Activated T-helper 9 cell treated with anti-CD3 and anti-CD28 coated beads, Interleukin-2, amount 50 U/mL, for 16 hours (primary cell): ENCODE measurements around the gene TSTD2.

Source experiments
- DNase-seq: peaks from one replicate; pipeline ENCODE4 v3.0.0-alpha.2; 2020; ENCODE audit warnings: low read depth

TSTD2 gene

DNA sequence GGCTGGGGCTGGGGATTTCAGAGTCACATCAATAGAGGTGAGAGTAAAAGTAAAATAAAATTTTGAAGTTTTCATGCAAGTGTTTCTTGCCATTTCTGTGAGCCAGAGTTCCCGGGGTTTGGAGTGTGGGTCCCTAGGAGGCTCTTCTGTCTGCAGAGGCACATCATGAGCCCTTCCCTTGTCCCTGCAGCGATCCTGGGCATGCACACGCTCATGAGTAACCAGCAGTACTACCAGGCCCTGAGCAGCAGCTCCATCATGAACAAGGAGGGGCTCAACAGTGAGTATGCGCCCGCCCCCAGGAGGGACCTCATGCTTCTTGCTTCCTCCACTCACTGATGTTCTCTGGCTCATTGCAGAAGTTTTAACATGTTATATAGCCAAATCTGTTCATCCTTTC is 70.6 kb downstream of the TSTD2 start:
- no peak for DNase-seq

DNA sequence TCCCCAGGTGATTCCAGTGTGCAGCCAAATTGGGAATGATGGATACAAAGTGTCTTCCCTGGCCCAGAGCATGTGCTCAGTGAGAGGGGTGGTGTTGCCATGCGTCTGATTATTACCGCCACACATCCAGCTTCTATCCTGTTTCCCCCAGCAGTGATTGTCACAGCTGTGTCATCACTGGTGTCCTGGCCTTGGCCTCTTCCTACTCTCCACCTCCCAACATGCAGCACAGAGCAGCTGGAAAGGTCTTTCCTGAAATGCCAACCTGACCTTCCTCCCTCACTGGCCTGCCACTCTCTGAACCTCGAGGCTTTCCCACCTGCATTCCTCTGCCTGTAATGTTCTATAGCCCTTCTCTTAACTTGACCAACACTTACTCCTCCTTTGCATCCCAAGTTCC is 71.7 kb downstream of the TSTD2 start:
- no peak for DNase-seq

DNA sequence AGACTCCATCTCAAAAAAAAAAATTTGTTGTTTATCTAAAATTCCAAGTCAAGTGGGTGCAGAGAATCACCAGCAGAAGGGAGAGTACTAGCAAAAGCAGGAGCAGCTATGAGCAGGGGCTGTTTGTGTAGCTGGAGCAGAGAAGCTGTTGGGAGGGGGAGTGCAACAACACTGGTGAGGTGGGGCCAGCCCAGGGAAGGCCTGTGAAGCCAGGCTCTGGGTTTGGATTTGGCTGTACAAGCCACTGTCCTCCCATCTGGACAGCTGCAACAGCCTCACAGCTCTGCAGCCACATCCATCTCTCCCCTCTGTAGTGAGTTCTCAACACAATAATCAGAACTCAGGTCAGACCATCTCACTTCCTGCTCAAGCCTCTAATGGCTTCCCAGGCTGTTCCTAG is 72.3 kb downstream of the TSTD2 start:
- DNase-seq, result no peak

DNA sequence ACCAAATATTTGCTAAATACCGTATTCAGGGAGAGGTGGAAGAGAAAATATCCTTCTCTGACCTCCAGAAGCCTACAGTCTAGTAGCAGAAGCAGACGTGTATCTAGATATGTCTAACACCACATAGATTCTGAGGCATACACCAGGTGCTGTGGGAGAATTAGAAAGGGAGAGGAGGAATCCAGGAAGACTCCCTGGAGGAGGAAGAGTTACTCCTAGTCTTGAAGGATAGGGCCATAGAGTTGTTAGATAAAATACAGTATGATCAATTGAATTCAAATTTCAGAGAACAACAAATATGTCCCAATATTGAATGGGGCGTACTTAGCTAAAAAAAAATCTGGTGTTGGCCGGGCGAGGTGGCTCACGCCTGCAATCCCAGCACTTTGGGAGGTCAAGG is 73.0 kb downstream of the TSTD2 start:
- no peak for DNase-seq

DNA sequence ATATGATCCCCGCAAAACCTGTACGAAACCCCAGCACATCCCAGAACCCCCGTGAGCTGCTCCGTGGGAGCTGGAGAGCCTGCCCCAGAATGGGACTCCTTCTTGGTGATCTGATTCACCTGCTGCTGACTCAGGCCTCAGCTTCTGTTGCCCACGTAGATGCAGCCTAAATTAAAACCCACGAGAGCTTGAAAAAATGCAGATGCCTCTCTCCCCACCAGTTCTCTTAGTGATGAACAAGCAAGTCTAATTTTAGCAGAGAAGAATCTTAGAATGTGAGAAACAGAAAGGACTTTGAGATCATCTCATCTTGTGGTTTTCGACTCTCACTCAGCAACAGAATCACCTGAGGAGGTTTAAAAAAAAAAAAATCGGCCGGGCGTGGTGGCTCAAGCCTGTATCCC is 74.1 kb downstream of the TSTD2 start:
- no peak for DNase-seq

- DNase-seq, result no peak
Measured at GRCh38 chr9:97558701-97559101, 74.5 kb downstream of the TSTD2 start.

GRCh38 chr9:97557606-97558095 is 75.5 kb downstream of the TSTD2 start:
- no peak for DNase-seq

DNA sequence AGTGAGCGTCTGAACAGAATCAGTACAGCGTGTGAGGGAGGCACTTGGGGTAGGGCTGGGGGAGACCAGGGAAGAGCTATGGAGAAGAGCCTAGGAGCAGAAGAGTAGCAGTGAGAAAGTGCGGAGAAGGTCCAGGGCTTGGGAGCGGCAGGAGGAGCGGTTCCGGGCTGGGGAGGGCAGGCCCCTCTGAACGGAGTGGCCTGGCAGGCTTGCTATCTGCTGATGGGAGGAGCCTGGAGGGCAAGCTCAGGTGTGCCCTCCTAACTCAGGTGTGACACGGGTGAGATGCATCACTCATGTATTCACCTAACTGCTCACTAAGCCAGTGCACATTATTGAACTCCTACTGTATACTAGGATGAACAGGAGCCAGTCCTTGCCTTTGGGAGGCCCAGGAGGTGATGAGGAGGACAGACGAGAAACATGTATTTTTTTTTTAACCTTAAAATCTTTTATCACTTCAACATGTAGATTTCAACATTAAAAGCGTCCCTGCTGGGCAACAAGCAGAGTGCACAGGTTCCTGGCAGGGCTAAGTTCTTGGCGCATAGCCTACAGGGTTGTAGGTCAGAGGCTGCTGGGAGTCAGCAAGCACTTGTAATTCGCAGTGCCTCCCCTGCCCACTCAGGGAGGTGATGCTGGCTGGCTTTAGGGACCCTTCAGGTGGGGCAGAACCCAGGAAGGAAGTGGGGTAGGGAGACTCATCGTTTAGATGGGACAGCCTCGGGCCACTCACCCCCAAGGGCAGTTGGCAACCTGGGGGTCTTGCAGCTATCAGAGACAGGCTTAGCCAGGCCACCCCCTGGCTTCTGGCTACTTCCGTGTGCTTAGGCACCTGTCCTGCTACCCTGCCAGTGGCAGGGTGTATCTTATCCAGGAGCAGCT is 76.2 kb downstream of the TSTD2 start:
- no peak for DNase-seq

DNA sequence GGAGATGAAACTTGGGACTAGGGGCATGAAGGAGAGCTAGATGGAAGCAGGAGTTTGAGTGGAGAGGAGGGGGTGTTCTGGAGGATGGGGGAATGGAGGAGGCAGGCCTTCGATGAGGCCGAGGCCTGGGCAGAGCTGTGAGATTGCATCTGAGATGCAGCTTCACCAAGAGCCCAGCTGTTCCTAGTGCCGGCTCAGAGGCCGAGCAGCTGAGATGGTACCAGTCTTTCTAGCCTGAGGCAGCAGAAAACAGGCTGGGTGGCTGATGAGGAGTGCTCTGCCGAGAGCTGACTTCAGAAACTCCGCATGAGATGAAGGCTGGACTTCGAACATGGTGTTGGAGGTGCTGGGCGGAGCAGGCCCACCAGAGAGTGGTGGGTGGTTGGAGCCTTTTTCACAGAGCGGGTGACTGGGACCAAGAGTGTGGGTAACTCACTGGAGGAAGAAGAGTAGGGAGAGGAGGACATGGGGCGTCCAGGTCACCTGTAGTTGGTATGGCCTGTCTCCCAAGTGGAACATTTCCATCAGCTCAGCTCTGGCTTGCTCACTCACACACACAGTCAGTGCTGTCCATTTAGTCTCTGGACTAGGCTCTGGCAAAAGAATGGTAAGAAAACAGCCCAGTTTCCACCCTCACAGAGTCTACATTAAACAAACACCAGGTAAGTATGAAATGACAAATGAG is 77.0 kb downstream of the TSTD2 start:
- no peak for DNase-seq

DNA sequence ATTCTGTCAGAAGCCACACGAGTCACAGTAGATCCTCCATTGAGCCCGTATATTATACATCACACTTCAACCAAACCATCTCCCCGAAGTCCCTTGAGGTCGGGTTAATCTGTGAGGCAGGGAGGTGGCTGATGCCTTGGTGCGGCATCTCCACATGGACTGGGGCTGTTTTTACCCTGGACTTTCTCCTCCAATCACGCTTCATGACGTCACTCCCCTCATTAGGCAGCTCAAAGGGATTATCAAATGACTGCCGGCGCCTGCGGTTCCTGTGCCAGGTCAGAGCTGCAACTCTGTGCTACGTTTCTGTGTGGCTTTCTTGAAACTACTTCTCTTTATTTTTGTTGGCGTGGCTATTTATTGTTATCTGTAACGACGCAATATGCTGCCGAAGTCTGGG is 78.0 kb downstream of the TSTD2 start:
- DNase-seq, result no peak

- no peak for DNase-seq
Measured at GRCh38 chr9:97554566-97555075, 78.5 kb downstream of the TSTD2 start.

DNA sequence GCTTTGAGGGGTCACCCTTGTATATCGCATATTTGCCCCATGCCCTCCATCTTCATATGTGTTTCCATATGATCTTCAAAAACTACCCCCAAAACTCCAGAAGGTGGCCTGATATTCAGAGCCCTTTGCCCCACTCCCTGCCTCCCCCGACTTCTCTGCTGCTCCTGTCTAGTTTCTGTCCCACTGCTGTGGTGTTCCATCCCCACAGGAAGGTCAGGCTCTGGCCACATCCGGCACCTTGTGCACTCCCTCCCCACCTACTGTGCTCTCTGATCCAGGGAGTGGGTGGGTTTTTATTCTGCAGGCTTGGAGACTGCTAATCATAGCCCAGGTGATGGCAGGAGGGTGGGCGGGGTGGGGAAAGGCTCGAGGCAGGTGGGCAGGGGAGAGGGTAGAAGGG is 79.3 kb downstream of the TSTD2 start:
- no peak for DNase-seq

DNA sequence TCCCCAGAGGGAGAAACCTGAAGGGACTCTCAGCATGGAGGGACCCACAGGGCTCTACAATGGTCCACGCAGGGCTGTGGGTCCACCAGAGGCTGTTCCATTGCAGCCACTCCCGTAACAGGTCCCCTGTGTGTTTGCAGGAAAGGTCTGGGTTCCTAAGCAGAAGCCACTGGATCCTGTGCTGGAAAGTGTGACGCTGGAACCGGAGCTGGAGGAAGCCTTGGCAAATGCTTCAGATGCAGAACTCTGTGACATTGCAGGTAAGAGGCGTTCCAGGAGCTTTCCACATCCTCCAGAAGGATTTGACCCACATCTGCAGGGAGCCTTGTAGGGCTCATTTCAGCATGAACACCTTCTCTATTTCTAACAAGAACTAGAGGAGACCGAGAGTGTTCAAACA is 80.0 kb downstream of the TSTD2 start:
- DNase-seq, result no peak

GRCh38 chr9:97551308-97551707 is 81.9 kb downstream of the TSTD2 start:
- DNase-seq, result no peak

DNA sequence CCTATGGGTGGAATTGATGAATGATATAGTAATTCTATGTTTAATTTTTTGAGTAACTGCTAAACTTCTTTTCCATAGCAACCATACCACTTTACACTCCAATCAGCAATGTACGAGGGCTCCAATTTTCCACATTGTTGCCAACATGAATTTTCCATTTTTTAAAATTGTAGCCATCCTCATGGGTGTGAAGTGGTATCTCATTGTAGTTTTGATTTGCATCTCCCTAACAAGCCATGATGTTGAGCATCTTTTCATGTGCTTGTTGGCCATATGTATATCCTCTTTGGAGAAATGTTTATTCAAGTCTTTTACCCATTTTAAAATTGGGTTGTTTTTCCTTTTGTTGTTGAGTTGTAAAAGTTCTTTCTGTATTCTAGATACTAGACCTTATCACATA is 82.8 kb downstream of the TSTD2 start:
- no peak for DNase-seq
